ENCODE results near the gene ABLIM2.
A peak's percentile ranks its signal among the peaks of the same experiment; 100 is the strongest.

ABLIM2 gene

DNA sequence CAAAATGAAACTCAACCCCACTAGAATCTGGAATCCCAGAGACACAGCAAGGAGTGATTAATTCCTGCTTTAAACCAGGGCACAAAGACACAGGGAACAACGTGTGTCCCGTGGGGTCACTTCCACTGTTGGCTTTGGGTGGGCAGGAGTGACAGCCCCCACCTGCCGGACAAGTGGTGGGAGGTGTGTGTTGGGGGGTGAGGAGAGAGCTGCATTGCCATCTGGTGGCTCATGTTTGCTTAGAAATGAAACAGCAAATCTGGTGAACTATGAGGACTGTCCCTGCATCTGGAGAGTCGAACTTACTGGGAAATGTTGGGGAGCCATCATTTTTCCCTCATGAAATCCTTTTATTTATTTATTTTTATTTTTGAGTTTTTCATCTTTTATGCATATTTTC lies 143.1 kb downstream of the ABLIM2 start:
- DNase-seq = no peak

GRCh38 chr4:8013976-8014726 lies 144.5 kb downstream of the ABLIM2 start:
- no peak for DNase-seq

DNA sequence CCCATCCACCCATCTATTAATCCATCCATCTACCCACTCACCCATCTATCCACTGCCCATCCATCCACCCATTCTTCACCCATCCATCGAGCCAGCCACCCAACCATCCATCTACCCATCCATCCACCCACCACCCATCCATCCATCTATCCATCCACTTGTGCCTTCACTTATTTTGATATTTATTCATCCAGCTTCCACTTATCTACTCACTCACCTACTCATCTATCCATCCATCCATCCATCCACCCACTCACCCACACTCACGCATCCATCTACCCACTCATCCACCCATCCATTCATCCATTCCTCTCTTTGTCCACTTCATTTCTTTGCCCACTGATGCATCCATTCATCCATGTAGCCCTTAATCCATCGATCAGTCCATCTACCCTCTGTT lies 146.1 kb downstream of the ABLIM2 start:
- no peak for DNase-seq

- peak; percentile 88 for DNase-seq
These were observed 148.0 kb downstream of the ABLIM2 start for GRCh38 chr4:8010618-8011017.

GRCh38 chr4:8009710-8010511 lies 148.7 kb downstream of the ABLIM2 start:
- no peak for DNase-seq

- no peak for DNase-seq
These were observed 149.5 kb downstream of the ABLIM2 start for GRCh38 chr4:8009097-8009496.

DNA sequence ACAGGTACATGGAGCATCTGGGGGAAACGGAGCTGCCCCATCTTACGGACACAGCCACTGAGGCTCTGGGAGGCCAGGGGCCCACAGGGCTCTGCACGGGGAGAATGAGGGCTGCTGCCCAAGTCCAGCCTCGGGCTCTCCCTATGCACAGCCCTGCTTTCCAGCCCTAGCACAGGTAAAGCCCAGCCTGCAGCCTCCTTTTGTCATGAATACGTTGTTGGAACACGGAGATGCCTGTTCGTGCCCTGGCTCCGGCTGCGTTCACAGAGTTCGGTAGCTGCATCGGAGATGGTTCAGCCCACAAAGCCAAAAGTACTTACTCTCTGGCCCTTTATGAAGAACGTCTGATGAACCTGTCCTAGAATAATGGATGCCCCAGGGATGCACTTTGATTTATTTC lies 150.2 kb downstream of the ABLIM2 start:
- no peak for DNase-seq

DNA sequence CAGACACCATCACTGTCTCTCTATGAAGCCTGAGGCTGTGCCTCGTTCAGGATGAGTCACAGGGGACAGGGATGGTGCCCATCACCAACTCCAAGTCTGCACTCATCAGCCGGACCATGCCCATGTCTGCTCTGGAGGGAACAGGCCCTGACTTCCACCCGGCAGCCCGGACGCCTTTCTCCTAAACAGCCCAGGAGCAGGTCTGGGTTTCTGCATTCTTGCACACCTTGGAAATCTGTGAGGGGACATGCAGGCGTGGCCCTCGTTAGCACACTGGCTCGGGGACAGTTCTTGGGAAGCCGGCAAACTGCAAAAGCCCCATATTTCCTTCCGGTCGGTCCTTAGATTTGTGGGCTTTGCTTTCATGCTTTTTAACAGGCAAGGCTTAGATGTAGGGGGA lies 151.0 kb downstream of the ABLIM2 start:
- no peak for DNase-seq

GRCh38 chr4:8006471-8006870 lies 152.1 kb downstream of the ABLIM2 start:
- no peak for DNase-seq

GRCh38 chr4:8005814-8006215 lies 152.8 kb downstream of the ABLIM2 start:
- DNase-seq = no peak

- DNase-seq = no peak
These were observed 153.4 kb downstream of the ABLIM2 start for GRCh38 chr4:8005033-8005808.

GRCh38 chr4:8004066-8004465 lies 154.5 kb downstream of the ABLIM2 start:
- no peak for DNase-seq

DNA sequence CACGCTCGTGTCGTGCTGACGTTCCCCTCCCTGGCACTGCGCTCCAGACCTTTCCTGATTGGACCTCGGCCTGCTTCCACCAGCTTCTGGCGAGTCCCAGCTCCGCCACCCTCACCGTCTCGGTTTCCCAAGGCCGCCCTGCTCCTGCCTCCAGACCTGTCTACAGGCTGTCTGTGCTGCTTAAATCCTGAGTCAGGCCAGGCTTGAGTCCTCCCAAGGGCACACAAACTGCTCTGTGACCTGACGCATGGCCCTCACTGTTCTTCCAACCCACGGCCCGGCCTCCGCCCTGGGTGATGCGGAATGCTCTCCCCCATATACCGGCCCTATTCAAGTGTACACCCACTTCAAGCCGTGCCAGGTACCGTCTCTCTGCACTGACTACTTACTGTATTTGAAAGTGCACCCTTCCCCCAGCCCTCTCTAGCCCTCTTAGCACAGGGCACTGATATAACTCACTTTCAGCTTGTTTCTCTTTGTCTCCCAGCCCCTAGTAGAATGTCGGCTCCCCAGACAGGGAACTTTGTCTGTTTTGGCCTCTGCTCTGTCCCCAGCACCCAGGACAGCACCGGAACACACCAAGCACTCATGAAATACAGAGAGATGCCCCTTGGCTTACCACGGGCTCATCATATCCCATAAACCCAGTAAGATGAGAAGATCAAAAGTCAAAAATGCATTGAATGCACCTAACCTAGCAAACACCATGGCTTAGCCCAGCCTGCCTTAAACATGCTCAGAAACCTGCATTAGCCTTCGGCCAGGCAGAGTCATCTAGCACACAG lies 155.9 kb downstream of the ABLIM2 start:
- DNase-seq = no peak

GRCh38 chr4:8001564-8002355 lies 156.9 kb downstream of the ABLIM2 start:
- DNase-seq = no peak

DNA sequence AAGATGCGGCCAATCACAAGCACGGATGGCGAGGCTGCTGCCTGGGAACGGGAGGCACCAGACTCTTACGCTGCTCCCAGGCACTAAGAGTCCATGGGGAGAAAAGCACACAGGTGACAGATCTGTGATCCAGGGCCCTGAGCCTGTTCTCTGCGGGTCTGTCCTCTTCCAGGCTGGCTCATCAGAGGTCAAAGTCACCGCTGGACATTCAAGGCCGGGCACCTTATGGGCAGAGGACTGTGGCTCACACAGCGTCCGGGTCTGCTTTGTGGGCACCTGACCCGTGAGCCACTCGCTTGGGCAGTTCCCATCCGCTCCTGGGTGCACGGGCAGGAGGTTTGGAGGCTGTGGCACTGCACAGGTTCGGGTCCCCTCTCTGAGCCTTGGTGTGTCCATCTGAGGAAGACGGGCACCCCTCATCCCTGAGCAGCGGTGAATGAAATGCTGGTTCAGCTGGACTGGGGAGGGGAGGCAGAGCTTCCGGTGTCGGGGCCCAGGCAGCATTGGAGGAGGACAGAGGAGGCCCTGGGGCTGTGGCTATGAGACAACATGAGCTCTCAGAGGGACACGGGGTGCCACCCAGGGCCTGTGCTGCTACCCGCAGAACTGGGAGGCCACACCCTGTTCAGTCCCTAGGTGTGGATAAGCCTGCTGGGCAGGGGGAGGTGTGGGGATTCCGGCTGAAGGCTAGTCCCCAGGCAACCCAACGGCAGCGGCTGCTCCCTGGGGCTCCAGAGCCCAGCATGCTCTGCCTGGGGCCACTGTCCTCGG lies 157.7 kb downstream of the ABLIM2 start:
- DNase-seq = no peak

- no peak for DNase-seq
These were observed 158.4 kb downstream of the ABLIM2 start for GRCh38 chr4:8000247-8000646.

DNA sequence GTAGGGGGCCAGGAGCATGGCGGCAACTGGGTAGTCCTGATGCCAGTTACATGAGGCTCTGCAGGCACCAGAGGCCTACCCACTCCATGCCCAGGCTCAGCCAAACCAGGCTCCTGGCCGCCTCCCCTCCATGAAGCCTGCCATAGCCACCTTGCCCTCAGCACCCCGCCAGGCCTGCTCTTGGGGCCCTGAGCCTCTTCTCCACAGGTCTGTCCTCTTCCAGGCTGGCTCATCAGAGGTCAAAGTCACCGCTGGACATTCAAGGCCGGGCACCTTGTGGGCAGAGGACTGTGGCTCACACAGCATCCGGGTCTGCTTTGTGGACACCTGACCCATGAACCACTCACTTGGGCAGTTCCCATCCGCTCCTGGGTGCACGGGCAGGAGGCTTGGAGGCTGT lies 158.9 kb downstream of the ABLIM2 start:
- DNase-seq = no peak

- DNase-seq = no peak
These were observed 159.3 kb downstream of the ABLIM2 start for GRCh38 chr4:7999279-7999678.

GRCh38 chr4:7998447-7998846 lies 160.2 kb downstream of the ABLIM2 start:
- DNase-seq = no peak

DNA sequence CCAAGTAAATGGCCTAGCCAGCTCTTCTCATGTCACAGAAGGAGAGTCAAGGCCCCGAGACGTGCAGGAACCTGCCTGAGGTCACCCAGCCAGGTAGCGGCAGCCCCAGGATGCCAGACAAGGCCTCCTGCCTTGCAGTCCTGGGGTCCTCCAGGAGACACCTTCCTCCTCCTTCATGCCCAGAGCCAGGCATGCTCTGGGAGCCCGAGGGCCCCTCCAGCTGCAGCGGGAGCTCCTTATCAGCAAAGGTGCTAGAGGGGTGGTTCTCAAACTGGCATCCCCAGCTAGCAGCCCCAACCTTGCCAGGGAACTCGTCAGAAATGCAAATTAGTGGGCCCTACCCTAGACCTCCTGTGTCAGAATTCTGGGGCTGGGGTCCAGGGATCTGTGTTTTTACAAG lies 162.7 kb downstream of the ABLIM2 start:
- DNase-seq = no peak

DNA sequence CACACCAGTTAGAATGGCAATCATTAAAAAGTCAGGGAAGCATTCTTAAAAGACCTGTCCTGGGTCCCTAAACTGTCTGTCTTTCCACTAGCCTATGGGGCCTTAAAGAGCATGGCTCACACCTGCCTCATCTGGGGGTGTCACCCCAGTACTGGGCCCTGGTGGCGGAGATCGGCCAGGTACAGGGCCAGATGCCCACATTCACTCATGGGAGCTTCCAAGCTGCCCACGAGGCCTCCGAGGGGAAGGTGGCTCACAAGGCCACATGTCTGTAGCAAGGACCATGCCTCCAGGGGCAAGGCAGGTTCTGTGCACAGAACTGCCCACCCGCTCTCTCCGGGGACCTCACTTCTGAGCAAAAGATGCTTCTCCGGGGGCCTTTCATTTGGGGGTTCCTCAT lies 163.5 kb downstream of the ABLIM2 start:
- DNase-seq = no peak

All from left hindlimb (tissue), 1 donor.